Skeletal muscle satellite cell (primary cell): ENCODE data around the gene TBC1D1.
"Not testable (repeated sequence)": the region's sequence is repeated elsewhere in the genome, so short reads cannot be mapped to it uniquely, and the experiment has no call there.

Source experiments
- H3K27me3 ChIP-seq: 2 replicates; pipeline ENCODE4 v1.7.0; 2013; ENCODE audit warnings: low read length; ENCODE audit not compliant: control insufficient read depth, insufficient read depth
- H3K36me3 ChIP-seq: 2 replicates; pipeline ENCODE4 v1.7.0; 2013; ENCODE audit warnings: mild to moderate bottlenecking, control low read depth, low read length; ENCODE audit not compliant: insufficient read depth
- H3K4me1 ChIP-seq: 2 replicates; pipeline ENCODE4 v1.7.0; 2013; ENCODE audit warnings: low read length; ENCODE audit not compliant: control insufficient read depth, insufficient read depth
- H3K4me2 ChIP-seq: 2 replicates; pipeline ENCODE4 v1.7.0; 2013; ENCODE audit warnings: mild to moderate bottlenecking, low read length
- H3K4me3 ChIP-seq: 2 replicates; pipeline ENCODE4 v1.7.0; 2013; ENCODE audit warnings: low read length
- H3K9ac ChIP-seq: 2 replicates; pipeline ENCODE4 v1.7.0; 2013; ENCODE audit warnings: mild to moderate bottlenecking, low read depth, low read length, moderate library complexity
- H3K9me3 ChIP-seq: replicated peaks from 2 replicates; pipeline ENCODE4 v1.7.0; 2013; ENCODE audit warnings: mild to moderate bottlenecking, control low read depth, low read length

Gene TBC1D1

GRCh38 chr4:37908488-37909331 is 17.8 kb downstream of the TBC1D1 start:
- peaks cover 24% of the 10 kb centered on the region for H3K4me1 ChIP-seq
- H3K36me3 ChIP-seq, result no peaks in the 10 kb centered on the region
- no peaks in the 10 kb centered on the region for H3K9me3 ChIP-seq
- peak overlapping the region; percentile 60 for H3K4me3 ChIP-seq
- peak overlapping the region; percentile 71 for H3K9ac ChIP-seq
- peak overlapping the region; percentile 82 for H3K4me2 ChIP-seq
- no peaks in the 10 kb centered on the region for H3K27me3 ChIP-seq

GRCh38 chr4:37909332-37910090 is 18.6 kb downstream of the TBC1D1 start:
- Histone ChIP-seq H3K9me3 (no peaks in the 10 kb centered on the region), H3K4me3 (peak overlapping the region; percentile 60), H3K4me1 (peaks cover 24% of the 10 kb centered on the region), H3K27me3 (no peaks in the 10 kb centered on the region), H3K4me2 (peak overlapping the region; percentile 82), H3K36me3 (no peaks in the 10 kb centered on the region), H3K9ac (peak overlapping the region; percentile 71)

- Histone ChIP-seq H3K9me3 (no peaks in the 10 kb centered on the region), H3K9ac (no peak overlapping the region), H3K4me1 (peaks cover 24% of the 10 kb centered on the region), H3K4me3 (no peak overlapping the region), H3K4me2 (no peak overlapping the region), H3K27me3 (no peaks in the 10 kb centered on the region), H3K36me3 (no peaks in the 10 kb centered on the region)
Measured at GRCh38 chr4:37910091-37910486, 19.2 kb downstream of the TBC1D1 start.

GRCh38 chr4:37914539-37914938 is 23.7 kb downstream of the TBC1D1 start:
- Histone ChIP-seq H3K4me3 (no peak overlapping the region), H3K4me1 (peaks cover 7% of the 10 kb centered on the region), H3K36me3 (no peaks in the 10 kb centered on the region), H3K9me3 (no peaks in the 10 kb centered on the region), H3K9ac (no peak overlapping the region), H3K27me3 (peaks cover 6% of the 10 kb centered on the region), H3K4me2 (no peak overlapping the region)

- Histone ChIP-seq H3K4me2 (no peak overlapping the region), H3K9ac (no peak overlapping the region), H3K4me1 (peaks cover 5% of the 10 kb centered on the region), H3K36me3 (no peaks in the 10 kb centered on the region), H3K27me3 (peaks cover 6% of the 10 kb centered on the region), H3K9me3 (no peaks in the 10 kb centered on the region), H3K4me3 (no peak overlapping the region)
Measured at GRCh38 chr4:37917388-37917787, 26.5 kb downstream of the TBC1D1 start.

GRCh38 chr4:37918653-37919052 is 27.8 kb downstream of the TBC1D1 start:
- Histone ChIP-seq H3K36me3 (no peaks in the 10 kb centered on the region), H3K4me2 (no peak overlapping the region), H3K9me3 (no peaks in the 10 kb centered on the region)

GRCh38 chr4:37922328-37922727 is 31.4 kb downstream of the TBC1D1 start:
- Histone ChIP-seq H3K4me3 (peak overlapping the region; percentile 21), H3K36me3 (no peaks in the 10 kb centered on the region), H3K9ac (no peak overlapping the region), H3K9me3 (no peaks in the 10 kb centered on the region), H3K4me1 (peaks cover 17% of the 10 kb centered on the region), H3K4me2 (no peak overlapping the region), H3K27me3 (peaks cover 8% of the 10 kb centered on the region)

More at GRCh38 chr4:37918653-37919052, 27.8 kb downstream of the TBC1D1 start:
- H3K4me1 ChIP-seq, result peaks cover 10% of the 10 kb centered on the region
- H3K9ac ChIP-seq, result no peak overlapping the region
- peaks cover 6% of the 10 kb centered on the region for H3K27me3 ChIP-seq
- no peak overlapping the region for H3K4me3 ChIP-seq

GRCh38 chr4:37923089-37923488 is 32.2 kb downstream of the TBC1D1 start:
- H3K9ac ChIP-seq, H3K36me3 ChIP-seq, H3K4me2 ChIP-seq, H3K9me3 ChIP-seq, H3K4me3 ChIP-seq: not testable (repeated sequence)
- H3K27me3 ChIP-seq, result peaks cover 11% of the 10 kb centered on the region
- H3K4me1 ChIP-seq, result peaks cover 17% of the 10 kb centered on the region

- Histone ChIP-seq H3K9ac (no peak overlapping the region), H3K9me3 (no peaks in the 10 kb centered on the region), H3K36me3 (no peaks in the 10 kb centered on the region), H3K4me3 (no peak overlapping the region), H3K4me1 (peaks cover 30% of the 10 kb centered on the region), H3K4me2 (no peak overlapping the region), H3K27me3 (peaks cover 11% of the 10 kb centered on the region)
Measured at GRCh38 chr4:37924946-37925345, 34.1 kb downstream of the TBC1D1 start.

- Histone ChIP-seq H3K4me3 (no peak overlapping the region), H3K27me3 (peaks cover 11% of the 10 kb centered on the region), H3K9ac (no peak overlapping the region), H3K9me3 (no peaks in the 10 kb centered on the region), H3K4me2 (no peak overlapping the region), H3K36me3 (no peaks in the 10 kb centered on the region), H3K4me1 (peaks cover 35% of the 10 kb centered on the region)
Measured at GRCh38 chr4:37927434-37927833, 36.5 kb downstream of the TBC1D1 start.

GRCh38 chr4:37928426-37929416 is 37.8 kb downstream of the TBC1D1 start:
- Histone ChIP-seq H3K4me3 (no peak overlapping the region), H3K9ac (no peak overlapping the region), H3K9me3 (no peaks in the 10 kb centered on the region), H3K4me1 (peaks cover 34% of the 10 kb centered on the region), H3K4me2 (peak overlapping the region; percentile 36), H3K27me3 (peaks cover 11% of the 10 kb centered on the region), H3K36me3 (no peaks in the 10 kb centered on the region)
